Measurements from ENCODE around the gene AK2.

DNA sequence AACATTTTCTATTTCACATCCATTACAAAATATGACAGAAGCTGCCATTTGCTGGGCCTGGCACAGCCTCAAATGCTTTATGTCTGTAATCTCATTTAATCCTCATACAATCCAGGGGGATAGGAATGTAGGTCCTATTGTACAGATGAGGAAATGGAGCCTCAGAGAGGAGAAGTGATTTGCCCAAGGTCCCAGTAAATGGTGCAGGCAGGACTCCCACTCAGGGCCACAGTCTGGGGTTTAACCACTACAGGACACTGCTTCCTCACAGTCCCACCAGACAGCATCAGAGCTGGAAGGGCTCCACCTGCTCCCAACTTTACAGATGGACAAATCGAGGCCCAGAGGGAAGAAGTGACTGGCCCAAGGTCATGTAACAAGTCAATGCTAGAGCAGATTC, 51.5 kb downstream of the AK2 start:
- TF ChIP-seq POLR2A (IDR thresholded peaks at IDR 0.05) (no peak), CTCF (IDR thresholded peaks at IDR 0.05) (no peak)
